Measurements from ENCODE around the gene POC1B. TPM values are rescaled to one million over a fixed set of nuclear protein-coding genes. Genes with fewer than 3 reads are reported as not detected.

Gene POC1B
- total RNA-seq, 1 donor from 2014 or later: 10.2 TPM

DNA sequence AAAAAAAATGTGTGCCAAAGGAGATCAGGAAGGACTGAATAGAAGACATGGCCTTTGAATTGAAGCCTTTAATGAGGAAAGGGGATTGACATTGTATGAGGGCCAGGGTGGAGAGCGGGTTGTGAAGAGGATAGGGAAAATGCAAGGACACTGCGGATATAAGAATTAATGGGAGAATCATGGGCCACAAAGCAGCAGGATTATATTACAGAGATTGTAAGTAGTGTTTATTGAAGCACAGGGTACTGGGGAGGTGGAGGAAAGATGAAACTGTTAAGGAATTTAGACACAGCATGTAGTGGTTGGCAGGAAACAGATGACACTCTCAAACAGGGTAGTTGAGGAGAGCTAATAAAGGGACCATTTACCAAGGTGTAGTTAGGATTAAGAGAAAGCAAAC is 16.4 kb upstream of the POC1B start:
- Mint-ChIP-seq H3K36me3 (ENCODE audit: unreplicated experiment) (no peaks in the 10 kb centered on the region), H3K4me1 (ENCODE audit: unreplicated experiment) (peaks cover 28% of the 10 kb centered on the region), H3K27ac (ENCODE audit: unreplicated experiment) (no peak overlapping the region), H3K27me3 (ENCODE audit: unreplicated experiment) (no peaks in the 10 kb centered on the region), H3K9me3 (ENCODE audit: unreplicated experiment) (no peaks in the 10 kb centered on the region), H3K4me3 (ENCODE audit: unreplicated experiment) (no peak overlapping the region)
- TF ChIP-seq, protein P1, sequence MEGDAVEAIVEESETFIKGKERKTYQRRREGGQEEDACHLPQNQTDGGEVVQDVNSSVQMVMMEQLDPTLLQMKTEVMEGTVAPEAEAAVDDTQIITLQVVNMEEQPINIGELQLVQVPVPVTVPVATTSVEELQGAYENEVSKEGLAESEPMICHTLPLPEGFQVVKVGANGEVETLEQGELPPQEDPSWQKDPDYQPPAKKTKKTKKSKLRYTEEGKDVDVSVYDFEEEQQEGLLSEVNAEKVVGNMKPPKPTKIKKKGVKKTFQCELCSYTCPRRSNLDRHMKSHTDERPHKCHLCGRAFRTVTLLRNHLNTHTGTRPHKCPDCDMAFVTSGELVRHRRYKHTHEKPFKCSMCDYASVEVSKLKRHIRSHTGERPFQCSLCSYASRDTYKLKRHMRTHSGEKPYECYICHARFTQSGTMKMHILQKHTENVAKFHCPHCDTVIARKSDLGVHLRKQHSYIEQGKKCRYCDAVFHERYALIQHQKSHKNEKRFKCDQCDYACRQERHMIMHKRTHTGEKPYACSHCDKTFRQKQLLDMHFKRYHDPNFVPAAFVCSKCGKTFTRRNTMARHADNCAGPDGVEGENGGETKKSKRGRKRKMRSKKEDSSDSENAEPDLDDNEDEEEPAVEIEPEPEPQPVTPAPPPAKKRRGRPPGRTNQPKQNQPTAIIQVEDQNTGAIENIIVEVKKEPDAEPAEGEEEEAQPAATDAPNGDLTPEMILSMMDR (IDR thresholded peaks at IDR 0.05): no peak
- DNase-seq (ENCODE audit: extremely low spot score, unreplicated experiment): no peak

DNA sequence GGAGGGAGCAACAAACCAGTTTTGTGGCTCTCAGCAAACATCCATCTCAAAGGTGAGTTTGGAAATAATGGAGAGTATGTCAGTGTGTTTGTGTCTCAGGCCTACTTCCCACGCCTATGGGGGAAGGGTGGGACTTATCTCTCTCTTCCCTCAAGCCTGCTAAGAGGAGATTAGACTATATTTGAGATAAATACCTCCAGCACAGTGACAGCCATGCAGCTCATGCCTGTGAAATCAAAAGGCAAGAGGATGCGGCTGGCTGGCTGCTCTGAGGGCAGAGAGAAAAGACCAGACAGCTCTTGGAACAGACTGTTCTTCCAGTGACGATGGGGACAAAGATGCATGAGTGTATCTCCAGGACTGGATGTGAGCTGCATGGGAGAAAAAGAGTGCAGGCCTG is 14.7 kb upstream of the POC1B start:
- Mint-ChIP-seq H3K4me1 (ENCODE audit: unreplicated experiment) (peaks cover 24% of the 10 kb centered on the region), H3K27ac (ENCODE audit: unreplicated experiment) (no peak overlapping the region), H3K27me3 (ENCODE audit: unreplicated experiment) (no peaks in the 10 kb centered on the region), H3K36me3 (ENCODE audit: unreplicated experiment) (no peaks in the 10 kb centered on the region), H3K4me3 (ENCODE audit: unreplicated experiment) (no peak overlapping the region), H3K9me3 (ENCODE audit: unreplicated experiment) (no peaks in the 10 kb centered on the region)
- no peak for DNase-seq (ENCODE audit: extremely low spot score, unreplicated experiment)
- TF ChIP-seq, protein P1 (IDR thresholded peaks at IDR 0.05): no peak

DNA sequence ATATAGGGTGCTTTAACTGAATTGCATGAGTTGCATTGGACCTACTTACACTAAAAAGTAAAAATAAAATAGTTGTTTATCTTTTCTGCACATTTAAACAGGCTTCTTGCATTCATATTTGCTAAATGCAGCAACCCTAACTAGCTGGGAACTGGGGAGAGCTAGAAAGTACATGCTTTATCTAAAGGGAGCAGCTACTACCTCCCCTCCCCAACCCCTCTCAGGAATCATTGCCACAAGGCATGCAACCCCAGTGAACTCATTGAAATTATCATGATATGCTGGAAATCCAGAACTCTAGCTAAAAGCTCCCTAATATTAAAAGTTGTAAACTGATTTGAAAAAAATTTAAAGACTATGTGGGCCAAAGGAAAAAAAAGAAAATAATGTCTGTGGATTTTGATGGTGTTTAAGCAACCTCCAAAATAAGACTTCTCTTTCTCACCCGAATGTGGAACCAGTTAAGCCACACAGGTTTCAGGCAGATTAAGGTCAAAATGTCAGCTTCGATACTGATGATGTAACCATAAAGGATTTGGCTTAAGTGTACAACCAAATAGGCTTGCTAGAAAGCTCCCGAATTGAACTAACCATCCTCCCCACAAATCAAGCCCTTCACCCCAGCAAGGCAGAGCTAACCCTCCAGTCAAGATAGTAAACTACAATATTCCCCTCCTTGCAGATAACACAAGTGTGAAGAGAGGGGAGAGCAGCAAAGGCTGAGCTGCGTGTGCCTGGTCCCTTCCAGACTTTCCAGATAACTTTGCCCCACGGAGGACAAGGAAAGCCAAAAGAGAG is 13.8 kb upstream of the POC1B start:
- H3K27me3 Mint-ChIP-seq (ENCODE audit: unreplicated experiment): no peaks in the 10 kb centered on the region
- no peak overlapping the region for H3K4me3 Mint-ChIP-seq (ENCODE audit: unreplicated experiment)
- peaks cover 14% of the 10 kb centered on the region for H3K4me1 Mint-ChIP-seq (ENCODE audit: unreplicated experiment)
- no peaks in the 10 kb centered on the region for H3K9me3 Mint-ChIP-seq (ENCODE audit: unreplicated experiment)
- TF ChIP-seq, protein P1 (IDR thresholded peaks at IDR 0.05): no peak
- DNase-seq (ENCODE audit: extremely low spot score, unreplicated experiment): no peak
- no peaks in the 10 kb centered on the region for H3K36me3 Mint-ChIP-seq (ENCODE audit: unreplicated experiment)
- no peak overlapping the region for H3K27ac Mint-ChIP-seq (ENCODE audit: unreplicated experiment)

DNA sequence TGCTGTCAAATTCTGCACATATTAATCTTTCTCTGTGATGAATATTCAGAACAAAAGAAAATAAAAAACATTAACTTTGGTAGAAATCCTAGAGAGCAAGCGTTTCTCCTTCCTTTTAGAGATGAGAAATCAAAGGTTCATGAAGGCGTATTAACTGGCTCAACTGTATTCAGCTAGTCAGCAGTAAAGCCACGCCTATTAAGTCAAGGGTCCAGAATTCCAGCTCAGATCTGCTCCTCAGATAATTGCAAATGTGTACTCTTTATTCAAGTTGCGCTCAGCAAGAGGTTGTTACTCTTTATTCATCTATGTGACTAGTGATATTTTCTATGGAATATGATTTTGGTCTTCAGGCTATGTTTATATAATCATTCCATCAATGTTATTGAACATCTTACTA is 13.1 kb upstream of the POC1B start:
- H3K4me1 Mint-ChIP-seq (ENCODE audit: unreplicated experiment): peaks cover 8% of the 10 kb centered on the region

DNA sequence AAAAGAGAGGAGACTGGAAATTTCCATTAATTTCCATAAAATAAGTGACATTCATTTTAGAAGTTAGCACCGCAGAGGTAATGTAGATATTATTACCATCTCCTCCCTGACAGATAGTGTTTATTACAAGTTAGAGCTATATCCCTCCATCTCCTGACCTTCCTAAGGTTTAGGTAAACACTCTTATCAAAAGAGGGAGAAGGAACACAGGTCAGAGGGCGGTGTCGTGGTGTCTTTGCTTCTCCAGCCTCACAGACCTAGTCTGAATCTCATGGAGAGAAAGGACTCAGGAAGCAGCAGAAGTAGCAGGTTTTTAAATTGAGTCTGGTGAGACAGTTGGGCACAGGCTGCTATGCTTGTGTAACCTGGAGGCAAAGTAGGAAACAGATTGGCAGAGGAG is 11.5 kb upstream of the POC1B start:
- Mint-ChIP-seq H3K4me1 (ENCODE audit: unreplicated experiment) (peaks cover 4% of the 10 kb centered on the region), H3K27me3 (ENCODE audit: unreplicated experiment) (no peaks in the 10 kb centered on the region), H3K27ac (ENCODE audit: unreplicated experiment) (no peak overlapping the region), H3K9me3 (ENCODE audit: unreplicated experiment) (no peaks in the 10 kb centered on the region), H3K4me3 (ENCODE audit: unreplicated experiment) (no peak overlapping the region), H3K36me3 (ENCODE audit: unreplicated experiment) (no peaks in the 10 kb centered on the region)
- TF ChIP-seq, protein P1 (IDR thresholded peaks at IDR 0.05): no peak
- DNase-seq (ENCODE audit: extremely low spot score, unreplicated experiment): no peak

More for the DNA sequence above, 13.1 kb upstream of the POC1B start:
- H3K27me3 Mint-ChIP-seq (ENCODE audit: unreplicated experiment): no peaks in the 10 kb centered on the region
- H3K9me3 Mint-ChIP-seq (ENCODE audit: unreplicated experiment): no peaks in the 10 kb centered on the region
- H3K36me3 Mint-ChIP-seq (ENCODE audit: unreplicated experiment): no peaks in the 10 kb centered on the region
- no peak overlapping the region for H3K4me3 Mint-ChIP-seq (ENCODE audit: unreplicated experiment)
- no peak for DNase-seq (ENCODE audit: extremely low spot score, unreplicated experiment)
- TF ChIP-seq, protein P1 (IDR thresholded peaks at IDR 0.05): no peak
- no peak overlapping the region for H3K27ac Mint-ChIP-seq (ENCODE audit: unreplicated experiment)

Data from osteocyte (in vitro differentiated cells).